Progenitor cell of endocrine pancreas (in vitro differentiated cells): ENCODE data around the gene LANCL1. TPM values are rescaled to one million over a fixed set of nuclear protein-coding genes. Genes with fewer than 3 reads are reported as not detected.
"Not testable (repeated sequence)": the region's sequence is repeated elsewhere in the genome, so short reads cannot be mapped to it uniquely, and the experiment has no call there.

Experiments
- DNase-seq: peaks from one replicate; pipeline ENCODE4 v3.0.0; 2021; ENCODE audit warnings: low spot score; ENCODE audit not compliant: unreplicated experiment
- H3K27ac Mint-ChIP-seq: 2 replicates; pipeline ENCODE4 v1.8.0; 2021; ENCODE audit warnings: mild to moderate bottlenecking, moderate library complexity, mixed read lengths
- H3K27me3 Mint-ChIP-seq: 2 replicates; pipeline ENCODE4 v1.8.0; 2021; ENCODE audit warnings: mixed read lengths
- H3K36me3 Mint-ChIP-seq: 2 replicates; pipeline ENCODE4 v1.8.0; 2022; ENCODE audit warnings: mixed read lengths; ENCODE audit not compliant: insufficient read depth
- H3K4me1 Mint-ChIP-seq: 2 replicates; pipeline ENCODE4 v1.8.0; 2021; ENCODE audit warnings: low read depth, mixed read lengths
- H3K4me3 Mint-ChIP-seq: 2 replicates; pipeline ENCODE4 v1.8.0; 2021; ENCODE audit warnings: low read depth, mild to moderate bottlenecking, moderate library complexity, mixed read lengths
- H3K9me3 Mint-ChIP-seq: 2 replicates; pipeline ENCODE4 v1.8.0; 2021; ENCODE audit warnings: low read depth, mixed read lengths
- total RNA-seq: library from RNA; stranded (reverse); gene quantifications from 2 replicates; pipeline ENCODE4 v1.2.1, GENCODE V29; 2021
- TF ChIP-seq, protein P1 (sequence below): fragments of 200-600 bp; sonication (generic); IDR thresholded peaks from one replicate; pipeline ENCODE4 v1.5.0; 2021; ENCODE audit warnings: antibody characterized with exemption, mild to moderate bottlenecking; ENCODE audit not compliant: unreplicated experiment

Gene LANCL1
- total RNA-seq, 1 donor from 2014 or later = 58.1 TPM

DNA sequence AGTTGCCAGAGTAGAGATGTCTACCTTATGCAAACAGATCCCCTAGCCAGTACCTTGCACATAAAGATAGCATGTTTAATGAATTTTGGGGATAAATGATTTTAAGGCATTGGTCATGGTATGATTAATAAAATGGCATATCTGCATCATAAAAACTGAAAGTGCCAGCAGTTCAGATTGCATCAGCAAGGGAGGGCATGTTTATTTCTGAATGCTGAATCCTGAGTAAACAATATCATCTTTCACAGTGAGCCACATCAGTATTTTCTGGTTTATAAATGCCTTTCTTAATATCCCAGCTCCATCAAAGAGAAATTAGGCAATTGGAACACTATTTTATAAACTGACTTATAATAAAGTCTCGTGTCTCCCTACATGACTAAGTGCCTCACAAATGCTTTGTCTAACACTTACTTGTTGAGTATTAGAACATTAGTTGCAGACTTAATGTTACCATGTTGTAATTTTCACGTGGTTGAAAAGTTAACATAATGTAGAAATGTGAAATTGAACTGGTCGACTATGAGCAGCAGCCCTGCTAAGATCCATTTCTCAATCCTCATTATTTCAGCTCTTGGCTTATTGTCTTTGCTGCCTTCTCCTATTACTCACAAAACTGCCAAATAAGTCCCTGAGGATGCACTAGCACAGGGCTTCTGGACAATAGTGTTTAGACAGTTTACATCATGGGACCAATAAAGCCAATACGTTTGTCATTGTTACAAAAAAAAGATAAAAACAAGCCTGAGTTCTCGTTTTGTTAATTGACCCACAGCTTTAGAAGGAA is 48.0 kb downstream of the LANCL1 start:
- peaks cover 55% of the 10 kb centered on the region for H3K36me3 Mint-ChIP-seq

DNA sequence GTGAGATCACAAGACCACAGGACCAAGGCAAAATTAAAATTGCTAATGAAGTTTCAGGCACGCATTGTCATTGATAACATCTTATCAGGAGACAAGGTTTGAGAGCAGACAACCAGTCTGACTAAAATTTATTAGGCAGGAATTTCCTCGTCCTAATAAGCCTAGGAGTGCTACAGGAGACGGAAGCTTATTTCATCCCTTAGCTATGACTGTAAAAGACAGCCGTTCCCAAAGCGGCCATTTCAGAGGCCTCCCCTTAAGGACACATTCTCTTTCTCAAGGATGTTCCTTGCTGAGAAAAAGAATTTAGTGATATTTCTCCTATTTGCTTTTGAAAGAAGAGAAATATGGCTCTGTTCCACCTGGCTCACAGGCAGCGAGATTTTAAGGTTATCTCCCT is 49.2 kb downstream of the LANCL1 start:
- H3K27ac Mint-ChIP-seq, H3K4me3 Mint-ChIP-seq, H3K27me3 Mint-ChIP-seq, H3K4me1 Mint-ChIP-seq, DNase-seq: not testable (repeated sequence)
- peaks cover 50% of the 10 kb centered on the region for H3K36me3 Mint-ChIP-seq
- H3K9me3 Mint-ChIP-seq = peaks cover 50% of the 10 kb centered on the region

More for the DNA sequence above, 48.0 kb downstream of the LANCL1 start:
- Mint-ChIP-seq H3K4me1 (peaks cover 1% of the 10 kb centered on the region), H3K27ac (no peak overlapping the region), H3K4me3 (no peak overlapping the region), H3K9me3 (peaks cover 47% of the 10 kb centered on the region), H3K27me3 (no peaks in the 10 kb centered on the region)
- TF ChIP-seq, protein P1, sequence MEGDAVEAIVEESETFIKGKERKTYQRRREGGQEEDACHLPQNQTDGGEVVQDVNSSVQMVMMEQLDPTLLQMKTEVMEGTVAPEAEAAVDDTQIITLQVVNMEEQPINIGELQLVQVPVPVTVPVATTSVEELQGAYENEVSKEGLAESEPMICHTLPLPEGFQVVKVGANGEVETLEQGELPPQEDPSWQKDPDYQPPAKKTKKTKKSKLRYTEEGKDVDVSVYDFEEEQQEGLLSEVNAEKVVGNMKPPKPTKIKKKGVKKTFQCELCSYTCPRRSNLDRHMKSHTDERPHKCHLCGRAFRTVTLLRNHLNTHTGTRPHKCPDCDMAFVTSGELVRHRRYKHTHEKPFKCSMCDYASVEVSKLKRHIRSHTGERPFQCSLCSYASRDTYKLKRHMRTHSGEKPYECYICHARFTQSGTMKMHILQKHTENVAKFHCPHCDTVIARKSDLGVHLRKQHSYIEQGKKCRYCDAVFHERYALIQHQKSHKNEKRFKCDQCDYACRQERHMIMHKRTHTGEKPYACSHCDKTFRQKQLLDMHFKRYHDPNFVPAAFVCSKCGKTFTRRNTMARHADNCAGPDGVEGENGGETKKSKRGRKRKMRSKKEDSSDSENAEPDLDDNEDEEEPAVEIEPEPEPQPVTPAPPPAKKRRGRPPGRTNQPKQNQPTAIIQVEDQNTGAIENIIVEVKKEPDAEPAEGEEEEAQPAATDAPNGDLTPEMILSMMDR = no peak
- DNase-seq = no peak

DNA sequence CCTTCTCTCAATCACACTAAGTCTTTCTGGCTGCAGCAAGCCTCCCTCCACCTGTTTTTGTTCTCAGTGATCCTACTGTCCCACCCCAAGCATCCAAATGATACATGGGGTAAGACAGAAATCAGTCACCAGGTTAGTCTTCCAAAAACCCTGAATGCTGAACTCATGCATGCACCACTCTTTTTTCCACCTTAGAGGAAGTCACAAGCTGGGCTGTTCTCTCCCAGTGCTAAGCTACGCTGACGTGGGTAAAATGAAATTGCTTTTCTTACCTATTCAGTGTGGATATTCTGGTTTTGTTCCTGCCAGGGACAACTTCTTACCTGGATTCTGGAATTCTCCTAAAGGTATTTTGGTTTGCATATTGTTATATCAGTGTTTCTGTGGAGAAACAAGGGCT is 54.2 kb downstream of the LANCL1 start:
- H3K27me3 Mint-ChIP-seq = no peaks in the 10 kb centered on the region
- no peak overlapping the region for H3K27ac Mint-ChIP-seq
- peaks cover 19% of the 10 kb centered on the region for H3K36me3 Mint-ChIP-seq

DNA sequence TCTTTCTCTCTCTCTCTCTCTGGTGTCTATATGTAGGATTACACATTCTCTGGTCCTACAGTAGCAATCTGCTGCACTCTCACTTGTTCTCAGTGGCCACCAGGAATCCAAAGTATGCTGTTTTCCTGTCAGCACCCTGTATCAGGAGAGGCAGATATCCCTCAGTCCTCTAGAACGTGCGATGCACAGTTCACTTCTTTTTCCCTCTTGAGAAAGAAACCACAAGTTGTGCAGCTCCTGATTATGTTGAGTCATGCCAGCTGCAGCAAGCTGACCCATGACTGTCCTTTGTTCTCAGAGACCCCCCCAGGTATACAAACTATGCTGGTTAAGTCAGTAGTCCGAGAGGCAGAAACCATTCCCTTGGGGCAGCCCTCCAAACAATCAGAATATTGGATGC is 54.6 kb downstream of the LANCL1 start:
- H3K9me3 Mint-ChIP-seq = peaks cover 26% of the 10 kb centered on the region
- H3K27me3 Mint-ChIP-seq = no peaks in the 10 kb centered on the region
- no peak overlapping the region for H3K27ac Mint-ChIP-seq
- peaks cover 16% of the 10 kb centered on the region for H3K36me3 Mint-ChIP-seq
- no peak overlapping the region for H3K4me3 Mint-ChIP-seq
- TF ChIP-seq, protein P1 = no peak
- no peak for DNase-seq
- H3K4me1 Mint-ChIP-seq = no peaks in the 10 kb centered on the region

More for the DNA sequence above, 54.2 kb downstream of the LANCL1 start:
- TF ChIP-seq, protein P1 = no peak
- no peak overlapping the region for H3K4me3 Mint-ChIP-seq
- H3K9me3 Mint-ChIP-seq = peaks cover 30% of the 10 kb centered on the region
- no peak for DNase-seq
- H3K4me1 Mint-ChIP-seq = no peaks in the 10 kb centered on the region

DNA sequence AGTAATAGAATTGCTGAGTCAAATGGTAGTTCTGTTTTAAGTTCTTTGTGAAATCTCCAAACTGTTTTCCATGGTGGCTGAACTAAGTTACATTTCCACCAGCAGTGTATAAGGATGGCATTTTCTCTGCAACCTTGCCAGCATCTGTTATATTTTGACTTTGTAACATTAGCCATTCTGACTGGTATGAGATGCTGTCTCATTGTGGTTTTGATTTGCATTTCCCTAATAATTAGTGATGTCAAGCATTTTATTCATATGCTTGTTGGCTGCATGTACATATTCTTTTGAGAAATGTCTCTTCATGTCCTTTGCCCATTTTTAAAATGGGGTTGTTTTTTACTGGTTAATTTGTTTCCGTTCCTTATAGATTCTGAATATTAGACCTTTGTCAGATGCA is 63.9 kb downstream of the LANCL1 start:
- H3K4me3 Mint-ChIP-seq = no peak overlapping the region
- H3K36me3 Mint-ChIP-seq = peaks cover 1% of the 10 kb centered on the region
- no peak for DNase-seq
- no peak overlapping the region for H3K27ac Mint-ChIP-seq
- H3K4me1 Mint-ChIP-seq = no peaks in the 10 kb centered on the region
- H3K27me3 Mint-ChIP-seq = no peaks in the 10 kb centered on the region
- TF ChIP-seq, protein P1 = no peak
- peaks cover 17% of the 10 kb centered on the region for H3K9me3 Mint-ChIP-seq

DNA sequence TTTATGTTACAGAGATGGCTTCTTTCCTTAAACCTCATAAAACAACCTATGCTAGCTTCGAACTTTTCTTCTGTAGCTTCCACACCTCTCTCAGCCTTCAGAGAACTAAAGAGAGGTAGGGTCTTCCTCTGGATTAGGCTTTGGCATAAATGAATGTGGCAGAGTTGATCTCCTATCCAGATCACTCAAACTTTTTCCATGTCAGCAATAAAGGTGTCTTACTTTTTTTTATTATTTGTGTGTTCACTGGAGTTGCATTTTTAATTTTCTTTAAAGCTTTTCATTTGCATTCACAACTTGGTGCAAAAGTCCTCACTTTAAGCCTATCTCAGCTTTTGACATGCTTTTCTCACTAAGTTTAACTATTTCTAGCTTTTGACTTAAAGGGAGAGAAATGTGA is 66.0 kb downstream of the LANCL1 start:
- H3K4me1 Mint-ChIP-seq = no peaks in the 10 kb centered on the region
- no peak overlapping the region for H3K27ac Mint-ChIP-seq
- TF ChIP-seq, protein P1 = no peak
- H3K9me3 Mint-ChIP-seq = peaks cover 15% of the 10 kb centered on the region
- peaks cover 1% of the 10 kb centered on the region for H3K36me3 Mint-ChIP-seq
- DNase-seq = no peak
- H3K4me3 Mint-ChIP-seq = no peak overlapping the region
- no peaks in the 10 kb centered on the region for H3K27me3 Mint-ChIP-seq
